ENCODE results near the gene FUS. TPM values are rescaled to one million over a fixed set of nuclear protein-coding genes. Genes with fewer than 3 reads are reported as not detected.
"Not testable (repeated sequence)": the region's sequence is repeated elsewhere in the genome, so short reads cannot be mapped to it uniquely, and the experiment has no call there.

FUS gene
- total and polyA plus RNA-seq, 2 of the 8 experiments (the other 6 are each of a cell fraction or from before 2014, with no cell fraction given) = 484 to 685 TPM

DNA sequence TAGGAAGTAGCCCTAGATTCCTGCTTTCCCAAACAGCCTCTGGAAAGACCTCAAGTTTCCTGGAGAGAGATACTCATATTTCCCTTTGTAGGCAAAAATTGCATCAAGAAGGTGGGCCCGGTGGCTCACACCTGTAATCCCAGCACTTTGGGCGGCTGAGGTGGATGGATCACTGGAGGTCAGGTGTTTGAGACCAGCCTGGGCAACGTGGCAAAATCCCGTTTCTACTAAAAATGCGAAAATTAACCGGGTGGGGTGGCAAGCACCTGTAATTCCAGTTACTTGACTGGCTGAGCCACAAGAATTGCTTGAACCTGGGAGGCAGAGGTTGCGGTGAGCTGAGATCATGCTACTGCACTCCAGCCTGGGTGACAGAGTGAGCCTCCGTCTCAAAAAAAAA, 20.2 kb downstream of the FUS start:
- not testable (repeated sequence) for H3K9ac ChIP-seq (replicated peaks in 1 of 4; ENCODE audit: extremely low read depth in 1 of 4, low read depth in 3 of 4, low read length in 3 of 4); H3K4ac ChIP-seq (replicated peaks; ENCODE audit: insufficient read length, low read depth, low read length); H2AFZ ChIP-seq (ENCODE audit: low read length); H2BK20ac ChIP-seq (ENCODE audit: low read length); H4K8ac ChIP-seq (ENCODE audit: extremely low read depth, insufficient read depth, low read length); H2BK120ac ChIP-seq (replicated peaks; ENCODE audit: low read depth, low read length); H3K23ac ChIP-seq (ENCODE audit: insufficient read length); H3K14ac ChIP-seq (ENCODE audit: insufficient read length); H2BK12ac ChIP-seq (ENCODE audit: low read depth, low read length); H4K91ac ChIP-seq (replicated peaks; ENCODE audit: insufficient read length, low read length); H4K5ac ChIP-seq (ENCODE audit: insufficient read length, low read depth, low read length); H3K18ac ChIP-seq (ENCODE audit: extremely low read depth, low read length); H3K9me3 ChIP-seq (ENCODE audit: insufficient read depth in 2 of 2, low read depth in 1 of 2, low read length in 1 of 2); DNase-seq (ENCODE audit: low read depth in 1 of 2, low spot score in 2 of 2); H2BK5ac ChIP-seq (ENCODE audit: low read depth, low read length); H2AK5ac ChIP-seq (ENCODE audit: low read depth, low read length); H3K4me3 ChIP-seq (ENCODE audit: extremely low read depth in 1 of 4, insufficient read depth in 2 of 4, low read depth in 3 of 4, low read length in 4 of 4); FAIRE-seq; H3K79me1 ChIP-seq (ENCODE audit: low read depth, low read length); H3K4me1 ChIP-seq (replicated peaks in 1 of 4; ENCODE audit: control insufficient read depth in 3 of 4, insufficient read depth in 4 of 4, low read length in 3 of 4); H3K27ac ChIP-seq (ENCODE audit: low read depth, low read length); H3K79me2 ChIP-seq (ENCODE audit: control insufficient read depth in 1 of 2, insufficient read depth in 2 of 2, low read length in 2 of 2); H3K56ac ChIP-seq (replicated peaks; ENCODE audit: insufficient read length, low read depth, low read length); H3K4me2 ChIP-seq (ENCODE audit: insufficient read depth in 1 of 2, low read depth in 2 of 2, low read length in 2 of 2); H2BK15ac ChIP-seq (ENCODE audit: low read length); H3K27me3 ChIP-seq (replicated peaks in 1 of 4; ENCODE audit: control insufficient read depth in 3 of 4, extremely low read depth in 1 of 4, insufficient read depth in 3 of 4, low read length in 3 of 4)
- ChIA-PET CTCF (ENCODE audit: partially characterized antibody) (interaction anchor here (1.0 to 1.3 kb wide), 4 partner anchors 14 to 261 kb away, joined by 3 to 4 read pairs (median 3); partner anchors contain the start of gene ZNF843), POLR2A (ENCODE audit: partially characterized antibody) (interaction anchor here (1.3 to 24.0 kb wide), 8 partner anchors 3 to 251 kb away, joined by 4 to 430 read pairs (median 148); partner anchors contain the start of genes FUS, ORAI3, PYCARD and PYDC1)
- H3K23me2 ChIP-seq (ENCODE audit: low read depth, low read length) = peaks cover 15% of the 10 kb centered on the region; the same call in 1 of the 2 replicates
- peaks cover 0 to 15% (median 14%) of the 10 kb centered on the region in 4 experiments; a peak in 7 of 8 replicates for H3K36me3 ChIP-seq (ENCODE audit: control insufficient read depth in 2 of 4, insufficient read depth in 4 of 4, low read length in 3 of 4)
- 88% methylated on average over 7 of the region's 8 CpGs; no CpG with 5 or more reads in 1 of the 2 experiments for WGBS, 2 experiments (ENCODE audit: extremely low coverage in 1 of 2, insufficient coverage in 1 of 2, insufficient read length in 1 of 2, insufficient replicate concordance in 2 of 2, low coverage in 1 of 2, low lambda C conversion rate in 2 of 2, missing lambda C conversion rate in 1 of 2)
- H4K20me1 ChIP-seq (replicated peaks in 1 of 2; ENCODE audit: control insufficient read depth in 1 of 2, insufficient read depth in 2 of 2, low read length in 2 of 2) = peaks cover 4 to 13% of the 10 kb centered on the region in 2 experiments
